WTC11 (cell line): ENCODE measurements around the gene BPIFA3. TPM values are rescaled to one million over a fixed set of nuclear protein-coding genes. Genes with fewer than 3 reads are reported as not detected.

Source experiments
- ATAC-seq: fragments of 200-7000 bp; cut with Tn5 transposase; 2 replicates; pipeline ENCODE4 v1.10.0; 2021; ENCODE audit warnings: mild to moderate bottlenecking, moderate library complexity
- CTCF ChIA-PET: fragments of 300-600 bp; sonication (Branson Sonifier 250); formaldehyde crosslinking; loops from one replicate; lab custom pipeline; 2021; ENCODE audit warnings: antibody characterized with exemption; lab: Charles Lee
- POLR2A ChIA-PET: fragments of 350-600 bp; sonication (Branson Sonifier 250); formaldehyde crosslinking; loops from one replicate; lab custom pipeline; 2021; ENCODE audit warnings: antibody characterized with exemption; lab: Charles Lee
- DNase-seq: peaks from one replicate; pipeline ENCODE4 v3.0.0; 2021; ENCODE audit warnings: low spot score
- H3K27ac Mint-ChIP-seq: 2 replicates; pipeline ENCODE4 v1.8.0; 2021; ENCODE audit warnings: mixed read lengths
- H3K27me3 Mint-ChIP-seq: 2 replicates; pipeline ENCODE4 v1.8.0; 2021; ENCODE audit warnings: low read depth, mild to moderate bottlenecking, moderate library complexity, mixed read lengths
- H3K36me3 Mint-ChIP-seq: 2 replicates; pipeline ENCODE4 v1.8.0; 2021; ENCODE audit warnings: mixed read lengths
- H3K4me1 Mint-ChIP-seq: 2 replicates; pipeline ENCODE4 v1.8.0; 2022; ENCODE audit warnings: mixed read lengths
- H3K4me3 Mint-ChIP-seq: 2 replicates; pipeline ENCODE4 v1.8.0; 2021; ENCODE audit warnings: mild to moderate bottlenecking, moderate library complexity, mixed read lengths
- H3K9me3 Mint-ChIP-seq: 2 replicates; pipeline ENCODE4 v1.8.0; 2021; ENCODE audit warnings: mixed read lengths
- IRF2 ChIP-seq: sonication (generic); formaldehyde crosslinking; IDR thresholded peaks from 2 replicates; pipeline ENCODE4 v1.8.0; 2022; ENCODE audit warnings: low read depth, missing genetic modification reagents, borderline replicate concordance
- NR2C2 ChIP-seq: sonication (generic); formaldehyde crosslinking; IDR thresholded peaks from 2 replicates; pipeline ENCODE4 v1.8.0; 2022; ENCODE audit warnings: mild to moderate bottlenecking, missing genetic modification reagents
- RORB ChIP-seq: fragments of 250-450 bp; sonication (Bioruptor Pico); IDR thresholded peaks from 2 replicates; pipeline ENCODE4 v1.9.0; 2021; ENCODE audit warnings: mild to moderate bottlenecking
- SOX15 ChIP-seq: fragments of 250-450 bp; sonication (Bioruptor Pico); IDR thresholded peaks from 2 replicates; pipeline ENCODE4 v1.9.0; 2021; ENCODE audit warnings: mild to moderate bottlenecking
- TCF7 ChIP-seq: sonication (generic); formaldehyde crosslinking; IDR thresholded peaks from 2 replicates; pipeline ENCODE4 v1.8.0; 2022; ENCODE audit warnings: mild to moderate bottlenecking, low read depth, missing genetic modification reagents, moderate library complexity
- TEAD4 ChIP-seq: sonication (generic); formaldehyde crosslinking; IDR thresholded peaks from 2 replicates; pipeline ENCODE4 v1.8.0; 2022; ENCODE audit warnings: mild to moderate bottlenecking, missing genetic modification reagents
- ZNF121 ChIP-seq: sonication (generic); formaldehyde crosslinking; IDR thresholded peaks from 2 replicates; pipeline ENCODE4 v1.8.0; 2023; ENCODE audit warnings: missing genetic modification reagents
- ZNF396 ChIP-seq: fragments of 250-450 bp; sonication (Bioruptor Pico); IDR thresholded peaks from 2 replicates; pipeline ENCODE4 v1.8.0; 2021; ENCODE audit warnings: mild to moderate bottlenecking, moderate library complexity, borderline replicate concordance
- ZNF423 ChIP-seq: fragments of 250-450 bp; sonication (Bioruptor Pico); IDR thresholded peaks from 2 replicates; pipeline ENCODE4 v2.1.2; 2022; ENCODE audit warnings: mild to moderate bottlenecking, moderate library complexity
- total RNA-seq: library from RNA; stranded (reverse); gene quantifications from 3 replicates; pipeline ENCODE4 v1.2.3, GENCODE V29; 2021
- TF ChIP-seq, protein P1 (sequence below): sonication (generic); formaldehyde crosslinking; IDR thresholded peaks from 2 replicates; pipeline ENCODE4 v1.8.1; 2023; ENCODE audit warnings: mild to moderate bottlenecking, missing genetic modification reagents
- TF ChIP-seq, protein P2 (sequence below): sonication (generic); formaldehyde crosslinking; IDR thresholded peaks from 2 replicates; pipeline ENCODE4 v1.8.0; 2023; ENCODE audit warnings: missing genetic modification reagents, mild to moderate bottlenecking, borderline replicate concordance
- TF ChIP-seq, protein P3 (sequence below): sonication (generic); formaldehyde crosslinking; IDR thresholded peaks from 2 replicates; pipeline ENCODE4 v1.8.0; 2022; ENCODE audit warnings: mild to moderate bottlenecking, missing genetic modification reagents
- TF ChIP-seq, protein P4 (sequence below): sonication (generic); formaldehyde crosslinking; conservative IDR thresholded peaks from 2 replicates; pipeline ENCODE4 v1.8.1; 2022; ENCODE audit warnings: mild to moderate bottlenecking, missing genetic modification reagents
- TF ChIP-seq, protein P5 (sequence below): fragments of 250-450 bp; sonication (Bioruptor Pico); IDR thresholded peaks from 2 replicates; pipeline ENCODE4 v1.8.0; 2021; ENCODE audit warnings: mild to moderate bottlenecking
- TF ChIP-seq, protein P6 (sequence below): fragments of 250-450 bp; sonication (Bioruptor Pico); IDR thresholded peaks from 2 replicates; pipeline ENCODE4 v2.1.2; 2022; ENCODE audit warnings: mild to moderate bottlenecking, moderate library complexity
- TF ChIP-seq, protein P7 (sequence below): sonication (generic); formaldehyde crosslinking; conservative IDR thresholded peaks from 2 replicates; pipeline ENCODE4 v1.8.1; 2023; ENCODE audit warnings: mild to moderate bottlenecking, low read depth, missing genetic modification reagents, moderate library complexity

BPIFA3 gene
- total RNA-seq, 1 experiment from 2014 or later: not detected

DNA sequence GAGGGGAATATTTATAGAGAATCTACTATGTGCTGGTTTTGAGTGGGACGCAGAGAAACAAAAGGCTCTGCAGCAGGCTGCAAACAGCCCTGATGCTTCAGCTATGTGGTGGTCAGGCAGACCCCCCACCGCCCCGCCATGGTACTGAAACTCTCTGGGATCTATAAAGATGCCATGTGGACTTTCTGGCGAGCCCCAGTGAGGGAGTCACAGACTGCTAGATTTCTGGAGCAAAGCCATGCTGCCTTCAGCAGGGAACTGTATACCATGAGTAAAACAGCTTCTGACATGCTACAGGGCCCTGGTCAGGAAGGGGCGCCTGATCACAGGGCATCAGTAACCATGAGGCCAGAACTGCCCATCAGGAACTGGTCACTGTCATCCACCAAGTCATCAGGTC, 46.6 kb downstream of the BPIFA3 start:
- H3K4me1 Mint-ChIP-seq: no peaks in the 10 kb centered on the region
- H3K27ac Mint-ChIP-seq: no peak overlapping the region
- DNase-seq (no peak), ATAC-seq (no peak)
- H3K9me3 Mint-ChIP-seq: no peaks in the 10 kb centered on the region
- peaks cover 12% of the 10 kb centered on the region for H3K27me3 Mint-ChIP-seq
- ChIA-PET CTCF (interaction anchor here (3.3 kb wide), 1 partner anchor 29 kb away, joined by 60 read pairs; no protein-coding TSS in a partner anchor), POLR2A (no interaction called here)
- TF ChIP-seq, protein P1, sequence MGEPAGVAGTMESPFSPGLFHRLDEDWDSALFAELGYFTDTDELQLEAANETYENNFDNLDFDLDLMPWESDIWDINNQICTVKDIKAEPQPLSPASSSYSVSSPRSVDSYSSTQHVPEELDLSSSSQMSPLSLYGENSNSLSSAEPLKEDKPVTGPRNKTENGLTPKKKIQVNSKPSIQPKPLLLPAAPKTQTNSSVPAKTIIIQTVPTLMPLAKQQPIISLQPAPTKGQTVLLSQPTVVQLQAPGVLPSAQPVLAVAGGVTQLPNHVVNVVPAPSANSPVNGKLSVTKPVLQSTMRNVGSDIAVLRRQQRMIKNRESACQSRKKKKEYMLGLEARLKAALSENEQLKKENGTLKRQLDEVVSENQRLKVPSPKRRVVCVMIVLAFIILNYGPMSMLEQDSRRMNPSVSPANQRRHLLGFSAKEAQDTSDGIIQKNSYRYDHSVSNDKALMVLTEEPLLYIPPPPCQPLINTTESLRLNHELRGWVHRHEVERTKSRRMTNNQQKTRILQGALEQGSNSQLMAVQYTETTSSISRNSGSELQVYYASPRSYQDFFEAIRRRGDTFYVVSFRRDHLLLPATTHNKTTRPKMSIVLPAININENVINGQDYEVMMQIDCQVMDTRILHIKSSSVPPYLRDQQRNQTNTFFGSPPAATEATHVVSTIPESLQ (CRISPR knock-in tag): no peak
- TF ChIP-seq, protein P2, sequence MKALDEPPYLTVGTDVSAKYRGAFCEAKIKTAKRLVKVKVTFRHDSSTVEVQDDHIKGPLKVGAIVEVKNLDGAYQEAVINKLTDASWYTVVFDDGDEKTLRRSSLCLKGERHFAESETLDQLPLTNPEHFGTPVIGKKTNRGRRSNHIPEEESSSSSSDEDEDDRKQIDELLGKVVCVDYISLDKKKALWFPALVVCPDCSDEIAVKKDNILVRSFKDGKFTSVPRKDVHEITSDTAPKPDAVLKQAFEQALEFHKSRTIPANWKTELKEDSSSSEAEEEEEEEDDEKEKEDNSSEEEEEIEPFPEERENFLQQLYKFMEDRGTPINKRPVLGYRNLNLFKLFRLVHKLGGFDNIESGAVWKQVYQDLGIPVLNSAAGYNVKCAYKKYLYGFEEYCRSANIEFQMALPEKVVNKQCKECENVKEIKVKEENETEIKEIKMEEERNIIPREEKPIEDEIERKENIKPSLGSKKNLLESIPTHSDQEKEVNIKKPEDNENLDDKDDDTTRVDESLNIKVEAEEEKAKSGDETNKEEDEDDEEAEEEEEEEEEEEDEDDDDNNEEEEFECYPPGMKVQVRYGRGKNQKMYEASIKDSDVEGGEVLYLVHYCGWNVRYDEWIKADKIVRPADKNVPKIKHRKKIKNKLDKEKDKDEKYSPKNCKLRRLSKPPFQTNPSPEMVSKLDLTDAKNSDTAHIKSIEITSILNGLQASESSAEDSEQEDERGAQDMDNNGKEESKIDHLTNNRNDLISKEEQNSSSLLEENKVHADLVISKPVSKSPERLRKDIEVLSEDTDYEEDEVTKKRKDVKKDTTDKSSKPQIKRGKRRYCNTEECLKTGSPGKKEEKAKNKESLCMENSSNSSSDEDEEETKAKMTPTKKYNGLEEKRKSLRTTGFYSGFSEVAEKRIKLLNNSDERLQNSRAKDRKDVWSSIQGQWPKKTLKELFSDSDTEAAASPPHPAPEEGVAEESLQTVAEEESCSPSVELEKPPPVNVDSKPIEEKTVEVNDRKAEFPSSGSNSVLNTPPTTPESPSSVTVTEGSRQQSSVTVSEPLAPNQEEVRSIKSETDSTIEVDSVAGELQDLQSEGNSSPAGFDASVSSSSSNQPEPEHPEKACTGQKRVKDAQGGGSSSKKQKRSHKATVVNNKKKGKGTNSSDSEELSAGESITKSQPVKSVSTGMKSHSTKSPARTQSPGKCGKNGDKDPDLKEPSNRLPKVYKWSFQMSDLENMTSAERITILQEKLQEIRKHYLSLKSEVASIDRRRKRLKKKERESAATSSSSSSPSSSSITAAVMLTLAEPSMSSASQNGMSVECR (CRISPR knock-in tag): no peak
- H3K4me3 Mint-ChIP-seq: no peak overlapping the region
- H3K36me3 Mint-ChIP-seq: no peaks in the 10 kb centered on the region

DNA sequence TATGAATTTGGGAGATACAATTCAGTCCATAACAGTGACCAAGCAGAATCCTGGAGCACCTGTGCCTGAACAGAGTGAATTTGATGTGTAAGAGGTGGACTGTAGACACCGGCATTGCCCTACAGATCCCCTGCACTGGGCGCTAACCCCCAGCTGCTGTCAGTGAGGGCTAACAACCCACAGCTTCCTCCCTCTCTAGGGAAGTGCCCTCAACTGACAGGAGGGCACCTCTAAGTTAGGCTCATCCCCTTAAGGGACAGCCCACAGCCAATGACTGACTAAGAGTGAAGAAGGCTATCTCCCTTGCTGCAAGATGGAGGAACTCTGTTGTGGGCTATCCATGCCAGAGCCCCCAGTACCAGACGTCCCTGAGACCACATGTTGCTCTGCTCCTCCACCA, 50.5 kb downstream of the BPIFA3 start:
- Mint-ChIP-seq H3K9me3 (no peaks in the 10 kb centered on the region), H3K4me1 (no peaks in the 10 kb centered on the region), H3K4me3 (no peak overlapping the region), H3K36me3 (no peaks in the 10 kb centered on the region), H3K27me3 (peaks cover 5% of the 10 kb centered on the region), H3K27ac (no peak overlapping the region)
- ATAC-seq (no peak), DNase-seq (no peak)
- ChIA-PET POLR2A (no interaction called here), CTCF (no interaction called here)
- TF ChIP-seq, protein P3, sequence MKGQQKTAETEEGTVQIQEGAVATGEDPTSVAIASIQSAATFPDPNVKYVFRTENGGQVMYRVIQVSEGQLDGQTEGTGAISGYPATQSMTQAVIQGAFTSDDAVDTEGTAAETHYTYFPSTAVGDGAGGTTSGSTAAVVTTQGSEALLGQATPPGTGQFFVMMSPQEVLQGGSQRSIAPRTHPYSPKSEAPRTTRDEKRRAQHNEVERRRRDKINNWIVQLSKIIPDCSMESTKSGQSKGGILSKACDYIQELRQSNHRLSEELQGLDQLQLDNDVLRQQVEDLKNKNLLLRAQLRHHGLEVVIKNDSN (CRISPR knock-in tag): no peak
- no peak for TF ChIP-seq ZNF121
- no peak for TF ChIP-seq ZNF423
- no peak for TF ChIP-seq SOX15 (CRISPR knock-in tag)
- TF ChIP-seq RORB (CRISPR knock-in tag): no peak
- no peak for TF ChIP-seq IRF2
- no peak for TF ChIP-seq ZNF396 (CRISPR knock-in tag)
- TF ChIP-seq TEAD4 (CRISPR knock-in tag): no peak
- TF ChIP-seq NR2C2: no peak
- TF ChIP-seq, protein P4, sequence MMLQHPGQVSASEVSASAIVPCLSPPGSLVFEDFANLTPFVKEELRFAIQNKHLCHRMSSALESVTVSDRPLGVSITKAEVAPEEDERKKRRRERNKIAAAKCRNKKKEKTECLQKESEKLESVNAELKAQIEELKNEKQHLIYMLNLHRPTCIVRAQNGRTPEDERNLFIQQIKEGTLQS: no peak

DNA sequence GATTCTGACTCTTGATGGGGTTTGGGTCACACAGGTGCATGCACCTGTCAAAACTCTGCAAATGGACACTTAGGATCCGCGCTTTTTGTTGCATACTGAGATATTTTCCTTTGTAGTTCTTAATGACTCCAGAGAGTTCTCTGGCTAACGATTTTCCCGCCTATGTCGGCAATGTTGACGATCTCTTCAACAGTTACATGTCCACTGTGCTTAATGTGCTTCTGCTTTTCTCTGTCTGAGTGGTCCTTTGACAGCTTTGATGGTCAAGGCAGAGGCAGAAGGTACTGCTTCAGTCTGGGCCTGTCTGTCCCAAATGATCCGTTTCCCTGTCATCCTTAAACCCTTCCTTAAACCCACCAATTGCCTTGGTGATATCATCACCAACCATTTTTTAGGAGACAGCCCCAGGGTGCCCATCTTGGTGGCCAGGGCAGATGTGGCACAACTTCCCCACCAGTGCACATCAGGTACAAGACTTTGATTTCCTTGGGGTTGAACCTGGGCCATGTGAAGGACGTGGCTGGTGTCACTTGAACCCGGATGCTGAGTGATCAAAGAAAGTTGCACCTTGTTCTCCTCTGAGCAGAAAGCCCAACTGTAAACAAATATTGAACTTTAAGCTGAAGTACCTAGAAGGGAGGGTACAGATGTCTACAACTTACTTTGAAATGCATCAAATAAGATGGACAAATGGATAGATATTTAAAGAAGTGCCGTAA, 55.2 kb downstream of the BPIFA3 start:
- no peak for DNase-seq
- ChIA-PET CTCF (no interaction called here), POLR2A (no interaction called here)
- Mint-ChIP-seq H3K27ac (no peak overlapping the region), H3K27me3 (no peaks in the 10 kb centered on the region; the same call in 1 of the 2 replicates), H3K9me3 (no peaks in the 10 kb centered on the region), H3K36me3 (no peaks in the 10 kb centered on the region), H3K4me1 (peaks cover 8% of the 10 kb centered on the region), H3K4me3 (no peak overlapping the region)
- ATAC-seq: no peak
- no peak for TF ChIP-seq TCF7 (CRISPR knock-in tag)
- TF ChIP-seq, protein P5, sequence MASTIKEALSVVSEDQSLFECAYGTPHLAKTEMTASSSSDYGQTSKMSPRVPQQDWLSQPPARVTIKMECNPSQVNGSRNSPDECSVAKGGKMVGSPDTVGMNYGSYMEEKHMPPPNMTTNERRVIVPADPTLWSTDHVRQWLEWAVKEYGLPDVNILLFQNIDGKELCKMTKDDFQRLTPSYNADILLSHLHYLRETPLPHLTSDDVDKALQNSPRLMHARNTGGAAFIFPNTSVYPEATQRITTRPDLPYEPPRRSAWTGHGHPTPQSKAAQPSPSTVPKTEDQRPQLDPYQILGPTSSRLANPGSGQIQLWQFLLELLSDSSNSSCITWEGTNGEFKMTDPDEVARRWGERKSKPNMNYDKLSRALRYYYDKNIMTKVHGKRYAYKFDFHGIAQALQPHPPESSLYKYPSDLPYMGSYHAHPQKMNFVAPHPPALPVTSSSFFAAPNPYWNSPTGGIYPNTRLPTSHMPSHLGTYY (CRISPR knock-in tag): no peak
- TF ChIP-seq, protein P6, sequence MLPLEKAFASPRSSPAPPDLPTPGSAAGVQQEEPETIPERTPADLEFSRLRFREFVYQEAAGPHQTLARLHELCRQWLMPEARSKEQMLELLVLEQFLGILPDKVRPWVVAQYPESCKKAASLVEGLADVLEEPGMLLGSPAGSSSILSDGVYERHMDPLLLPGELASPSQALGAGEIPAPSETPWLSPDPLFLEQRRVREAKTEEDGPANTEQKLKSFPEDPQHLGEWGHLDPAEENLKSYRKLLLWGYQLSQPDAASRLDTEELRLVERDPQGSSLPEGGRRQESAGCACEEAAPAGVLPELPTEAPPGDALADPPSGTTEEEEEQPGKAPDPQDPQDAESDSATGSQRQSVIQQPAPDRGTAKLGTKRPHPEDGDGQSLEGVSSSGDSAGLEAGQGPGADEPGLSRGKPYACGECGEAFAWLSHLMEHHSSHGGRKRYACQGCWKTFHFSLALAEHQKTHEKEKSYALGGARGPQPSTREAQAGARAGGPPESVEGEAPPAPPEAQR: no peak
- TF ChIP-seq ZNF121: no peak
- TF ChIP-seq, protein P7, sequence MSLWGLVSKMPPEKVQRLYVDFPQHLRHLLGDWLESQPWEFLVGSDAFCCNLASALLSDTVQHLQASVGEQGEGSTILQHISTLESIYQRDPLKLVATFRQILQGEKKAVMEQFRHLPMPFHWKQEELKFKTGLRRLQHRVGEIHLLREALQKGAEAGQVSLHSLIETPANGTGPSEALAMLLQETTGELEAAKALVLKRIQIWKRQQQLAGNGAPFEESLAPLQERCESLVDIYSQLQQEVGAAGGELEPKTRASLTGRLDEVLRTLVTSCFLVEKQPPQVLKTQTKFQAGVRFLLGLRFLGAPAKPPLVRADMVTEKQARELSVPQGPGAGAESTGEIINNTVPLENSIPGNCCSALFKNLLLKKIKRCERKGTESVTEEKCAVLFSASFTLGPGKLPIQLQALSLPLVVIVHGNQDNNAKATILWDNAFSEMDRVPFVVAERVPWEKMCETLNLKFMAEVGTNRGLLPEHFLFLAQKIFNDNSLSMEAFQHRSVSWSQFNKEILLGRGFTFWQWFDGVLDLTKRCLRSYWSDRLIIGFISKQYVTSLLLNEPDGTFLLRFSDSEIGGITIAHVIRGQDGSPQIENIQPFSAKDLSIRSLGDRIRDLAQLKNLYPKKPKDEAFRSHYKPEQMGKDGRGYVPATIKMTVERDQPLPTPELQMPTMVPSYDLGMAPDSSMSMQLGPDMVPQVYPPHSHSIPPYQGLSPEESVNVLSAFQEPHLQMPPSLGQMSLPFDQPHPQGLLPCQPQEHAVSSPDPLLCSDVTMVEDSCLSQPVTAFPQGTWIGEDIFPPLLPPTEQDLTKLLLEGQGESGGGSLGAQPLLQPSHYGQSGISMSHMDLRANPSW (CRISPR knock-in tag): no peak
